K562 (cell line): ENCODE data around the gene RPL27. TPM values are rescaled to one million over a fixed set of nuclear protein-coding genes. Genes with fewer than 3 reads are reported as not detected.

Experiments used
- ATF3 ChIP-seq, 2 experiments: fragments of 450-650 bp in 1 of 2; sonication (generic) in 1 of 2; formaldehyde crosslinking in 1 of 2; IDR thresholded peaks in 1 of 2; conservative IDR thresholded peaks in 1 of 2; 2 replicates each; pipeline versions ENCODE4 v1.6.1 to v1.8.1; 2016 to 2023; ENCODE audit warnings: mild to moderate bottlenecking in 2 of 2, moderate library complexity in 2 of 2, inconsistent platforms in 1 of 2, missing genetic modification reagents in 1 of 2
- C11orf30 ChIP-seq: fragments of 450-650 bp; IDR thresholded peaks from 2 replicates; pipeline ENCODE4 v1.6.1; 2016; ENCODE audit warnings: low read depth, mild to moderate bottlenecking
- CBX3 ChIP-seq, 2 experiments: IDR thresholded peaks; 1 replicate in 1 of 2; 2 replicates in 1 of 2; pipeline ENCODE4 v1.6.1; 2012; ENCODE audit warnings: inconsistent platforms in 2 of 2, low read length in 2 of 2, borderline replicate concordance in 1 of 2, control low read depth in 1 of 2
- EP400 ChIP-seq: fragments of 450-650 bp; IDR thresholded peaks from 2 replicates; pipeline ENCODE4 v1.6.1; 2017; ENCODE audit warnings: antibody characterized with exemption, mild to moderate bottlenecking, moderate library complexity
- ETV5 ChIP-seq: sonication (generic); formaldehyde crosslinking; IDR thresholded peaks from 2 replicates; pipeline ENCODE4 v1.4.0; 2020; ENCODE audit warnings: low read depth, mild to moderate bottlenecking, missing genetic modification reagents
- FOXM1 ChIP-seq, 2 experiments: fragments of 450-650 bp in 1 of 2; sonication (generic) in 1 of 2; formaldehyde crosslinking in 1 of 2; IDR thresholded peaks; 2 replicates each; pipeline versions ENCODE4 v1.6.1 to v1.9.0; 2017 to 2022; ENCODE audit warnings: low read depth in 2 of 2, mild to moderate bottlenecking in 2 of 2, missing genetic modification reagents in 1 of 2, moderate library complexity in 1 of 2
- HMGXB4 ChIP-seq: sonication (generic); formaldehyde crosslinking; IDR thresholded peaks from 2 replicates; pipeline ENCODE4 v1.8.1; 2023; ENCODE audit warnings: mild to moderate bottlenecking, missing genetic modification reagents
- KAT7 ChIP-seq: sonication (generic); formaldehyde crosslinking; IDR thresholded peaks from 2 replicates; pipeline ENCODE4 v1.8.0; 2022; ENCODE audit warnings: missing genetic modification reagents, mild to moderate bottlenecking, borderline replicate concordance
- MAZ ChIP-seq, 2 experiments: fragments of 450-650 bp in 1 of 2; sonication (generic) in 1 of 2; formaldehyde crosslinking; IDR thresholded peaks in 1 of 2; conservative IDR thresholded peaks in 1 of 2; 2 replicates each; pipeline versions ENCODE4 v1.4.0 to v1.5.0; 2020; ENCODE audit warnings: mild to moderate bottlenecking in 1 of 2, missing genetic modification reagents in 1 of 2
- MYNN ChIP-seq, 2 experiments: sonication (generic); formaldehyde crosslinking in 1 of 2; IDR thresholded peaks; 2 replicates each; pipeline versions ENCODE4 v1.5.0 to v1.6.1; 2016 to 2020; ENCODE audit warnings: antibody characterized with exemption in 1 of 2, missing genetic modification reagents in 1 of 2
- RB1 ChIP-seq: fragments of 450-650 bp; IDR thresholded peaks from 2 replicates; pipeline ENCODE4 v1.6.1; 2017; ENCODE audit warnings: low read depth, mild to moderate bottlenecking
- RBFOX2 ChIP-seq: fragments of 200-400 bp; formaldehyde crosslinking; IDR thresholded peaks from 2 replicates; pipeline ENCODE4 v1.6.1; 2017; ENCODE audit warnings: low read depth, mild to moderate bottlenecking, low read length, moderate library complexity
- SMARCA4 ChIP-seq: fragments of 450-650 bp; IDR thresholded peaks from 2 replicates; pipeline ENCODE4 v1.6.1; 2016
- SP1 ChIP-seq: sonication (generic); formaldehyde crosslinking; IDR thresholded peaks from 2 replicates; pipeline ENCODE4 v1.8.1; 2022; ENCODE audit warnings: mild to moderate bottlenecking, missing genetic modification reagents
- VEZF1 ChIP-seq: fragments of 200-800 bp; sonication (Bioruptor generic); IDR thresholded peaks from 2 replicates; pipeline ENCODE4 v1.6.1; 2017; ENCODE audit warnings: missing genetic modification characterization, missing compliant biosample characterization
- ZNF140 ChIP-seq: fragments of 250-450 bp; sonication (Bioruptor Pico); IDR thresholded peaks from 2 replicates; pipeline ENCODE4 v1.8.0; 2021; ENCODE audit warnings: moderate library complexity, mild to moderate bottlenecking, inconsistent platforms
- ZNF518B ChIP-seq: fragments of 250-450 bp; sonication (Bioruptor Pico); IDR thresholded peaks from 2 replicates; pipeline ENCODE4 v1.5.0; 2021; ENCODE audit warnings: mild to moderate bottlenecking, moderate library complexity
- polyA plus RNA-seq, 8 experiments: library from polyadenylated mRNA; depleted of rRNA in 4 of 8; stranded (reverse) in 5 of 8; unstranded in 3 of 8; fragments of >200 nt; fragmentation: Nextera tagmentation in 2 of 8; fragmentation: Illumina TruSeq in 1 of 8; extraction: Ambion mirVana in 2 of 8; extraction: Trizol in 1 of 8; gene quantifications; 2 replicates each; pipeline versions ENCODE4 v1.2.1 to v1.2.3, GENCODE V29; 2011 to 2014; ENCODE audit warnings: inconsistent platforms in 1 of 8, missing spikeins in 1 of 8
- total RNA-seq, 7 experiments: library from RNA; depleted of rRNA in 6 of 7; stranded (reverse); fragments of >200 nt in 6 of 7; fragmentation: Illumina TruSeq in 2 of 7; extraction: Trizol in 2 of 7; gene quantifications; 2 replicates each; pipeline versions ENCODE4 v1.2.1 to v1.2.3, GENCODE V29; 2011 to 2021; ENCODE audit warnings: low replicate concordance in 1 of 7

RPL27 gene
- total and polyA plus RNA-seq, 9 of the 15 experiments (the other 6 are each of a cell fraction or from before 2014, with no cell fraction given), result 1,539 to 6,155 (median 3,710) TPM

GRCh38 chr17:42997984-42998938 lies at the start of gene RPL27 (continued):
- TF ChIP-seq RBFOX2 (peak; percentile 98), ATF3 (IDR thresholded peaks at IDR 0.05) (peak; percentile 82), ATF3 (CRISPR knock-in tag; conservative IDR thresholded peaks at IDR 0.05) (peak; percentile 95), SP1 (CRISPR knock-in tag) (peak; percentile 97), RB1 (peak; percentile 88), SMARCA4 (peak; percentile 70), KAT7 (CRISPR knock-in tag) (0 out of 2 replicates have a peak, but pooled peaks have one; percentile 24), MAZ (CRISPR knock-in tag; conservative IDR thresholded peaks at IDR 0.05 in 1 of 2, IDR thresholded peaks at IDR 0.05 in 1 of 2) (peak; percentile 47 to 97; a peak in 3 of 4 replicates), FOXM1 (IDR thresholded peaks at IDR 0.05; ENCODE audit: low read depth) (no peak; the same call in 1 of the 2 replicates), FOXM1 (CRISPR knock-in tag; IDR thresholded peaks at IDR 0.05; ENCODE audit: low read depth) (no peak), CBX3 (IDR thresholded peaks at IDR 0.05; ENCODE audit: borderline replicate concordance in 1 of 2, low read length in 2 of 2) (peak in 1 of 2 experiments; percentile 34; a peak in 1 of 3 replicates), HMGXB4 (CRISPR knock-in tag) (peak; percentile 90), EP400 (peak; percentile 99), MYNN (IDR thresholded peaks at IDR 0.05) (peak; percentile 71), MYNN (CRISPR knock-in tag; IDR thresholded peaks at IDR 0.05) (no peak), C11orf30 (peak; percentile 86), ETV5 (peak; percentile 92), ZNF518B (no peak), ZNF140 (CRISPR knock-in tag) (no peak), VEZF1 (peak; percentile 69)
